ENCODE data around the gene CTXN2.

CTXN2 gene

GRCh38 chr15:48191574-48192225 lies at the start of gene CTXN2:
TSS of gene CTXN2 (plus strand) at chr15:48191665. CDS start at chr15:48201301, 9,636 bp downstream.
- DNase-seq = no peak

- no peak for DNase-seq
These were observed 47.6 kb upstream of the CTXN2 start for GRCh38 chr15:48143856-48144255.

GRCh38 chr15:48144889-48145288 lies 46.6 kb upstream of the CTXN2 start:
- DNase-seq = no peak

- no peak for DNase-seq
These were observed 45.5 kb upstream of the CTXN2 start for GRCh38 chr15:48145923-48146322.

GRCh38 chr15:48147358-48147757 lies 44.1 kb upstream of the CTXN2 start:
- DNase-seq = no peak

GRCh38 chr15:48149858-48150257 lies 41.6 kb upstream of the CTXN2 start:
- DNase-seq = no peak

- DNase-seq = no peak
These were observed 37.9 kb upstream of the CTXN2 start for GRCh38 chr15:48153526-48153925.

GRCh38 chr15:48168616-48169015 lies 22.8 kb upstream of the CTXN2 start:
- DNase-seq = no peak

GRCh38 chr15:48170981-48171380 lies 20.5 kb upstream of the CTXN2 start:
- no peak for DNase-seq

- DNase-seq = no peak
These were observed 16.3 kb upstream of the CTXN2 start for GRCh38 chr15:48175126-48175525.

- DNase-seq = no peak
These were observed 15.4 kb upstream of the CTXN2 start for GRCh38 chr15:48176112-48176511.

- no peak for DNase-seq
These were observed 14.5 kb upstream of the CTXN2 start for GRCh38 chr15:48176957-48177356.

- DNase-seq = no peak
These were observed 14.1 kb upstream of the CTXN2 start for GRCh38 chr15:48177383-48177765.

- no peak for DNase-seq
These were observed 13.5 kb upstream of the CTXN2 start, which contains the start of gene MYEF2 for GRCh38 chr15:48177766-48178647. TSS of gene MYEF2 (minus strand) at chr15:48178295. CDS start at chr15:48178237, 58 bp downstream.

GRCh38 chr15:48178648-48178931 lies 12.9 kb upstream of the CTXN2 start:
- DNase-seq = no peak

- DNase-seq = no peak
These were observed 8.7 kb upstream of the CTXN2 start for GRCh38 chr15:48182749-48183148.

GRCh38 chr15:48185529-48185928 lies 5.9 kb upstream of the CTXN2 start:
- no peak for DNase-seq

GRCh38 chr15:48186271-48186670 lies 5.2 kb upstream of the CTXN2 start:
- DNase-seq = no peak

GRCh38 chr15:48190932-48191573 lies 412 bp upstream of the CTXN2 start:
- no peak for DNase-seq

GRCh38 chr15:48202068-48202467 lies 10.6 kb downstream of the CTXN2 start:
- DNase-seq = no peak

- no peak for DNase-seq
These were observed 14.5 kb downstream of the CTXN2 start, which contains the start of gene SLC12A1 for GRCh38 chr15:48205981-48206380. TSS of gene SLC12A1 (plus strand) at chr15:48206302. CDS start at chr15:48207720, 1,418 bp downstream.

GRCh38 chr15:48221261-48221660 lies 29.8 kb downstream of the CTXN2 start:
- DNase-seq = no peak

GRCh38 chr15:48221885-48222284 lies 30.4 kb downstream of the CTXN2 start:
- DNase-seq = no peak

GRCh38 chr15:48222627-48223026 lies 31.2 kb downstream of the CTXN2 start:
- no peak for DNase-seq
